HL-60 (cell line): Measurements from ENCODE around the gene ALDH4A1.

Experiments used
- DNase-seq, 2 experiments: peaks; one replicate each; pipeline ENCODE4 v3.0.0-alpha.2; 2010 to 2020; ENCODE audit warnings: low read depth in 1 of 2, low spot score in 1 of 2
- H3K27ac ChIP-seq: fragments of 250-450 bp; sonication (Bioruptor Pico); replicated peaks from 2 replicates; pipeline ENCODE4 v1.5.1; 2020; ENCODE audit warnings: mild to moderate bottlenecking, moderate library complexity
- H3K27me3 ChIP-seq: fragments of 250-450 bp; sonication (Bioruptor Pico); 2 replicates; pipeline ENCODE4 v1.5.1; 2021; ENCODE audit warnings: mild to moderate bottlenecking, moderate library complexity; ENCODE audit not compliant: insufficient read depth, poor library complexity, severe bottlenecking
- H3K4me3 ChIP-seq: replicated peaks from 2 replicates; pipeline ENCODE4 v1.5.1; 2011; ENCODE audit warnings: mild to moderate bottlenecking, control low read depth, low read length; ENCODE audit not compliant: insufficient read depth
- GABPA ChIP-seq: IDR thresholded peaks from 2 replicates; pipeline ENCODE4 v1.6.1; 2012; ENCODE audit warnings: low read depth
- POLR2AphosphoS5 ChIP-seq: IDR thresholded peaks from 2 replicates; pipeline ENCODE4 v1.6.1; 2012; ENCODE audit warnings: low read depth
- SPI1 ChIP-seq: IDR thresholded peaks from 2 replicates; pipeline ENCODE4 v1.6.1; 2012; ENCODE audit warnings: low read depth, mild to moderate bottlenecking, borderline replicate concordance
- TF ChIP-seq, protein P1 (sequence below): IDR thresholded peaks from 2 replicates; pipeline ENCODE4 v1.6.1; 2012; ENCODE audit warnings: low read depth; ENCODE audit not compliant: insufficient replicate concordance
- TF ChIP-seq, protein P2 (sequence below): IDR thresholded peaks from one replicate; pipeline ENCODE4 v1.5.1; 2011; ENCODE audit warnings: low read length, control low read depth, inconsistent platforms; ENCODE audit not compliant: insufficient read depth

The ALDH4A1 gene

DNA sequence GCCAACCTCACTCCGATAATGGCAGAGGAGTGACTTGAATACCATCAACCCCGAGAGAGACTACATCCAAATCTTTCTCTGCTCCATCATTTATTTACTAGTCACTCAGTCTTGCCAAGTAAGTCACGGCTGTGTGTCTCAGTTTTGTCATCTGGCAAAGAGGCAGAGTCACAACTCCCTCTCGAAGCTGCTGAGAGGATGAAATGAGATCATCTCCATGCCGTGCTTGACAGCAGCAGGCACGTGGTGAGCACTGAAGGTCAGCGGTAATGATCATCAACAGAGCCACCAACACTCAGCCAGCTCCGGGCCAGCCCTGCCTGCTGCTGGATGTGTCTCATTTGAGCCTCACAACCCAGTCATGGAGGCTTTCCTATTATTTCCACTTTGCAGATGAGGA, 19.9 kb downstream of the ALDH4A1 start:
- TF ChIP-seq GABPA (no peak), POLR2AphosphoS5 (no peak), SPI1 (no peak)
- TF ChIP-seq, protein P1, sequence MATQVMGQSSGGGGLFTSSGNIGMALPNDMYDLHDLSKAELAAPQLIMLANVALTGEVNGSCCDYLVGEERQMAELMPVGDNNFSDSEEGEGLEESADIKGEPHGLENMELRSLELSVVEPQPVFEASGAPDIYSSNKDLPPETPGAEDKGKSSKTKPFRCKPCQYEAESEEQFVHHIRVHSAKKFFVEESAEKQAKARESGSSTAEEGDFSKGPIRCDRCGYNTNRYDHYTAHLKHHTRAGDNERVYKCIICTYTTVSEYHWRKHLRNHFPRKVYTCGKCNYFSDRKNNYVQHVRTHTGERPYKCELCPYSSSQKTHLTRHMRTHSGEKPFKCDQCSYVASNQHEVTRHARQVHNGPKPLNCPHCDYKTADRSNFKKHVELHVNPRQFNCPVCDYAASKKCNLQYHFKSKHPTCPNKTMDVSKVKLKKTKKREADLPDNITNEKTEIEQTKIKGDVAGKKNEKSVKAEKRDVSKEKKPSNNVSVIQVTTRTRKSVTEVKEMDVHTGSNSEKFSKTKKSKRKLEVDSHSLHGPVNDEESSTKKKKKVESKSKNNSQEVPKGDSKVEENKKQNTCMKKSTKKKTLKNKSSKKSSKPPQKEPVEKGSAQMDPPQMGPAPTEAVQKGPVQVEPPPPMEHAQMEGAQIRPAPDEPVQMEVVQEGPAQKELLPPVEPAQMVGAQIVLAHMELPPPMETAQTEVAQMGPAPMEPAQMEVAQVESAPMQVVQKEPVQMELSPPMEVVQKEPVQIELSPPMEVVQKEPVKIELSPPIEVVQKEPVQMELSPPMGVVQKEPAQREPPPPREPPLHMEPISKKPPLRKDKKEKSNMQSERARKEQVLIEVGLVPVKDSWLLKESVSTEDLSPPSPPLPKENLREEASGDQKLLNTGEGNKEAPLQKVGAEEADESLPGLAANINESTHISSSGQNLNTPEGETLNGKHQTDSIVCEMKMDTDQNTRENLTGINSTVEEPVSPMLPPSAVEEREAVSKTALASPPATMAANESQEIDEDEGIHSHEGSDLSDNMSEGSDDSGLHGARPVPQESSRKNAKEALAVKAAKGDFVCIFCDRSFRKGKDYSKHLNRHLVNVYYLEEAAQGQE = no peak
- TF ChIP-seq, protein P2, sequence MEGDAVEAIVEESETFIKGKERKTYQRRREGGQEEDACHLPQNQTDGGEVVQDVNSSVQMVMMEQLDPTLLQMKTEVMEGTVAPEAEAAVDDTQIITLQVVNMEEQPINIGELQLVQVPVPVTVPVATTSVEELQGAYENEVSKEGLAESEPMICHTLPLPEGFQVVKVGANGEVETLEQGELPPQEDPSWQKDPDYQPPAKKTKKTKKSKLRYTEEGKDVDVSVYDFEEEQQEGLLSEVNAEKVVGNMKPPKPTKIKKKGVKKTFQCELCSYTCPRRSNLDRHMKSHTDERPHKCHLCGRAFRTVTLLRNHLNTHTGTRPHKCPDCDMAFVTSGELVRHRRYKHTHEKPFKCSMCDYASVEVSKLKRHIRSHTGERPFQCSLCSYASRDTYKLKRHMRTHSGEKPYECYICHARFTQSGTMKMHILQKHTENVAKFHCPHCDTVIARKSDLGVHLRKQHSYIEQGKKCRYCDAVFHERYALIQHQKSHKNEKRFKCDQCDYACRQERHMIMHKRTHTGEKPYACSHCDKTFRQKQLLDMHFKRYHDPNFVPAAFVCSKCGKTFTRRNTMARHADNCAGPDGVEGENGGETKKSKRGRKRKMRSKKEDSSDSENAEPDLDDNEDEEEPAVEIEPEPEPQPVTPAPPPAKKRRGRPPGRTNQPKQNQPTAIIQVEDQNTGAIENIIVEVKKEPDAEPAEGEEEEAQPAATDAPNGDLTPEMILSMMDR = no peak
- H3K27me3 ChIP-seq = no peaks in the 10 kb centered on the region
- DNase-seq = no peak
- no peak overlapping the region for H3K27ac ChIP-seq
- no peak overlapping the region for H3K4me3 ChIP-seq

DNA sequence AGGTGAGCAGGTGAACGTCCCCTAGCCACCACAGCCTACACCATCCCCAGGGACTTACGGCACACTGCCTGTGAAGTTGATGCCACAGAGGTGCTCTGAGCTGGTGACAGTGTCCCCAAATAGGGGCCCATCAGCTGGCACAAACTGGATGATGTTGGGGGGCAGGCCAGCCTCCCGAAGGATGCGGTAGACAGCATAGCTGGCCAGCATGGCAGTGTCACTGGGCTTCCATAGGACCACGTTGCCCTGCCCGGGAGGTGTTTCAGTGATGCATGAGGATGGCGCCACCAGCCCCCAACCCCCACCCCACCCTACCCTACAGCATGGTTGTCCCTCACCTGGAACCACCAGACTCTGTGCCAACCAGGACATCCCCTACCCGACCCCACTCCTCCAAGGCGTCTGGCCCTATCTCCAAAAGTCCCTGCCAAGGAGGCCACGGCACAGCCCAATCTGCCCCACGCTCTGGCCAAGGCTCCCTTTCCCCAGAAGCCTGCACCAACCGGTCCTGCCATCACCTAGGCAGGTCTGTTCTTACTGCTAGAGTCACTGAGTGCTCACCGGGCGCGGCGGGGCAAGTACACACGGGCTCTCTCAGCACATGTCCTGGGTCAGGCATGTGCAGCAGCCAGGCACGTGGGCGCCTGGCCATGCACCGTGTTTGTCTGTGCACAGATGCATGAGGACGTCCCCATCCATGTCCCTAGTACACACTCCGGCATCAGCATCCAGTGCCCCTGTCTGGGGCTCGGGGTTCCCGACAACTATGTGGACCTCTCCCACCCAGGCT, 20.5 kb downstream of the ALDH4A1 start:
- TF ChIP-seq, protein P2 = no peak
- no peak for TF ChIP-seq GABPA
- TF ChIP-seq POLR2AphosphoS5 = no peak
- no peak for TF ChIP-seq SPI1
- TF ChIP-seq, protein P1 = no peak
- Histone ChIP-seq H3K4me3 (no peak overlapping the region), H3K27me3 (no peaks in the 10 kb centered on the region), H3K27ac (no peak overlapping the region)
- DNase-seq = no peak

DNA sequence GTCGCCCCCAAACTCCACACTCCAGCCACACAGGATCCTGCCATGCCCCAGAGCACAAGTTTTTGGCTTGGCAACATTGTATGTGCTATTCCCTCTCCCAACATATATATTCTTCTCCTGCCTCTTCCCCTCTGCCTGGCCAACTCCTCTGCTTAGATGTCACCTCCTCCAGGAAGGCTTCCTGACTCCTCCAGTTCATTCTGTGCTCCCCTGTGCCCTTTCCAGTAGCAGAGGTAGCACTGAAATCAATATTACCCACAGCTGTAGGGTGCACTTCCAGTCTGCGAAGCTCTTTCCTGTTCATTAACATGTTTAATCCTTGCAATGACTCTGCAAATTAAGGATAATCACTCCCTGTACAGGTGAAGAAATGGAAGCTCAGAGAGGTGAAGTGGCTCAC, 21.2 kb downstream of the ALDH4A1 start:
- TF ChIP-seq, protein P1 = no peak
- TF ChIP-seq POLR2AphosphoS5 = no peak
- TF ChIP-seq, protein P2 = no peak
- no peak for TF ChIP-seq SPI1
- TF ChIP-seq GABPA = no peak
- Histone ChIP-seq H3K27ac (no peak overlapping the region), H3K4me3 (no peak overlapping the region), H3K27me3 (no peaks in the 10 kb centered on the region)
- no peak for DNase-seq
